ENCODE measurements around the gene ZNF792.

- TF ChIP-seq CTCF (IDR thresholded peaks at IDR 0.05) (no peak), POLR2A (IDR thresholded peaks at IDR 0.05) (no peak)
These were observed 31.5 kb upstream of the ZNF792 start for GRCh38 chr19:34995551-34995950.
